Stimulated activated CD8-positive, alpha-beta memory T cell treated with anti-CD3 and anti-CD28 coated beads, Interleukin-12 subunit alpha, Interleukin-12 subunit beta, amount 100 ng/mL, for 1 hour (primary cell): ENCODE results near the gene AOC3.
"Not testable (repeated sequence)": the region's sequence is repeated elsewhere in the genome, so short reads cannot be mapped to it uniquely, and the experiment has no call there.

Experiments used
- DNase-seq: peaks from one replicate; pipeline ENCODE4 v3.0.0-alpha.2; 2020; ENCODE audit warnings: low read depth

Gene AOC3

DNA sequence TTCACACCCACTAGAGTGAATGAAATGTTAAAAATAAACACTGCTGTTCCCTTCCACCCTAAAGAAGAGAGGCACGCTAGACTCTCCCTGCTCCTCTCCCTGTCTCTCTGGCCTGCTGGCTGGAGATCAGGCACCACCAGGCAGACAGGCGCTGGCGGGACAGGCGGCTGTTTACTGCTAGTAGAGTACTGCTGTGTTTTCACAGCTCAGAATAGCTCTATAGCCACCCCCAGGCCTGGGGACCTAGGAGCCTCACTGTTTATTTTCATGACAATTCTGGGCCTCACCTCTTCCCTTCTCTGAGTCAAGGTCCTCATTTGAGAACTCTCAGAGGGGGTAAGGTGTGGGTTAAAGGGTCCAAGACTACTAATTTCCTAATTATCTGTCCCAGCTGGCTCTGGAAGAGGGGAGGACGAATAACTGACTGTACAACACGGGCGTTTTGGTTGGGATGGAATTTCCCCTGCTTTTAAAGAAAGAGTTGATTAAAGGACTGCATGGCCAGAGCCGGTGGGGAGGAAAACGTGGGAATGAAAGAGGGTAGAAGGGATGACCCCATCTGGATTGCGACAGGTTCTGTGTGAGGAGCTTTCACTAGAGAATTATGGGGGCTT lies 40.6 kb downstream of the AOC3 start:
- no peak for DNase-seq

DNA sequence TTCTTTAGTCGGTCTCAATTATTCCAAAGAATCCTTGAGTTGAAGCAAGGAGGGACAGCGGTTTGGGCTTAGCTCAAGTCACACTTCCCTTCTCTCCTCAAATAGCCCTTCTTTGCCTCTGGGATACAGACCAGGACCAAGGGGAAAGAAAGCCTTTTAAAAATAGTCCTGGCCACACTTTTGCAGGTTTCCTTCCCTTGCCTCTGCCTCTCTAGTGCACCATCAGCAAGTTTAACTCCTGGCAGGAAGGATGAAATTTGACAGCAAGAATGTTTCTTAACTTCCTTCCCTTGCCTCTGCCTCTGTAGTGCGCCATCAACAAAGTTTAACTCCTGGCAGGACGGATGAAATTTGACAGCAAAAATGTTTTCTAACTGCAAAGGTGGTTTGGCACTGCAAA lies 42.4 kb downstream of the AOC3 start:
- DNase-seq, result no peak

DNA sequence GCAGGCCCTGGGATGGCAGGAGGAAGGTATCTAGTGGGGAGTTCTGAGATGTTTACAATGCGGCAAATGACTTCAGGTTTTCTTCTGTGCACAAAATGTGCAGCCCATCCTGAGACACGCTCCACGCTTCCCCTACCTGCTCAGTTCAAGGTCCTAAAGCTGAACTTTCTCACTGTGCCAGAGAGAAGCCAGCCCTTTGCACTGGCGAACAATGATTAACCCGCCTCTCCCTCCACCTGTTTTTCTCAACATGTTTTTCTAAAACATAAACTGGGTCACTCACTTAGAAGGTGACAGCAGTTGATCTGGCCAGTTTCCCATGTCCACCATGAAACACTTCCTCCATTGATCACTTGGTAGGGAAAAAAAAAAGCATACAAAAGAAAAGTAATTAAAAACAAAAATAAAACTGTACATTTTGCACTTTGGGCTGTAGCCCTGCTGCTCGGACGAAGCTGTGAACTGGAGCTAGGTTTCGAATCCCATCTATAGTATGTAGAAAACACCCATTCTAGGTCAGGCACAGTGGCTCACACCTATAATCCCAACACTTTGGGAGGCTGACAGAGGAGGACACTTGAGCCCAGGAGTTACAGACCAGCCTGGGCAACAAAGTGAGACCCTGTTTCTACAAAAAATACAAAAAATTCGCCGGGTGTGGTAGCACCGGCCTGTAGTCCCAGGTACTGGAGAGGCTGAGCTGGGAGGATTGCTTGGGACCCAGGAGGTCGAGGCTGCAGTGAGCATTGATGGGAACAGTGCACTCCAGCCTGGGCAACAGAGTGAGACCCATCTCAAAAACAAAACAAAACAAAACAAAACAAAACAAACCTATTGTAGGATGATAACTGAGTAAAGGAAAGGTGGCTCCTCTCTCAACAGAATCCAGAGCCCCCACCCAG lies 43.5 kb downstream of the AOC3 start:
- no peak for DNase-seq

DNA sequence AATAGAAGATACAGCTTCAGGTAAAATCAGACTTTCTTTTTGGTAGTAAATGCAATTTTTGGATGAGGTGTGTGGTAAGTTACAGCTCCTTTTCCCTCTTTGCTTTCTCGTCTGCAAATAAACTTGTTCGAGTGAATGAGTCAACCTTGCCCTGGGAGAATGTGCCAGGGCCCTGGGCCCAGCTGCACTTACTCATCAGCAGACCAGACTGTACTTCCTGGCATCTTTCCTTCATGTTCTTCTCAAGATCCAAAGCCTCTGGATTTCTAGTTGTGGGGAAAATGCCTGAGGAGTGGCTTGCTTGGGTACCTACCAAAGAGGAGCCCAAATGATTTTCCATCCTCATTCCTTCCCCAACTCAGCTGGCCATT lies 44.2 kb downstream of the AOC3 start:
- DNase-seq, result no peak

DNA sequence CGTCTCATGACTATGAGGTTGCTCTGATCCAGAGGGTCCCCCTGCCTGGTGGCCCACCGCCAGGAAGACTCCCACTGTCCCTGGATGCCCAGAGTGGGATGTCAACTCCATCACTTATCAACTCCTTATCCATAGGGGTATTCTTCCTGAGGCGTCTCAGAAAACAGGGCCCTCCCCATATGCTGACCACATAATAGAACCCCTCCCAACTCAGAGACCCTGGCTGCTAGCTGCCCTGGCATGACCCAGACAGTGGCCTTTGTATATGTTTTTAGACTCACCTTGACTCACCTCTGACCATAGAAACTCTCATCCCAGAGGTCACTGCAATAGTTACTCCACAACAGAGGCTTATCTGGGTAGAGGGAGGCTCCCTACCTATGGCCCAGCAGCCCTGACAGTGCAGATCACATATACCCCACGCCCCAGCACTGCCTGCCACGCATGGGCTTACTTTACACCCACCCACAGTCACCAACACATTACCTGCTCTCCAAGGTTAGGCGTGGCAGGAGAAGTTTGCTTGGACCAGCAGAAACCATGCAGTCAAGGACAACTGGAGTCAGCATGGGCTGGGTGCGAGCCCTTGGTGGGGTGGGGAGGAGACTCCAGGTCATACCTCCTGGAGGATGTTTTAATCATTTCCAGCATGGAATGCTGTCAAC lies 47.3 kb downstream of the AOC3 start:
- no peak for DNase-seq

DNA sequence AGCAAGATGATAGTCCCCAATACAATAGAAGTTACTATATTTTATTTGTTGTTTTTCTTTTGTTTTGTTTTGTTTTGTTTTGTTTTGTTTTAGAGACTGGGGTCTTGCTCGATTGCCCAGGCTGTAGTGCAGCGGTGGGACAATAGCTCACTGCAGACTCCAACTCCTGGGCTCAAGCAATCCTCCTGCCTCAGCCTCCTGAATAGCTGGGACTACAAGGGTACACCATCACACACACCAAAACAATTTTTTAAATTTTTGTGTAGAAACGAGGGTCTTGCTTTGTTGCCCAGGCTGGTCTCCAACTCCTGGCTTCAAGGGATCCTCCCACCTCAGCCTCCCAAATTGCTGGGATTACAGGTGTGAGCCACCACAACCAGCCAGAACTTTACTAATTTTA lies 49.0 kb downstream of the AOC3 start:
- DNase-seq, result not testable (repeated sequence)

DNA sequence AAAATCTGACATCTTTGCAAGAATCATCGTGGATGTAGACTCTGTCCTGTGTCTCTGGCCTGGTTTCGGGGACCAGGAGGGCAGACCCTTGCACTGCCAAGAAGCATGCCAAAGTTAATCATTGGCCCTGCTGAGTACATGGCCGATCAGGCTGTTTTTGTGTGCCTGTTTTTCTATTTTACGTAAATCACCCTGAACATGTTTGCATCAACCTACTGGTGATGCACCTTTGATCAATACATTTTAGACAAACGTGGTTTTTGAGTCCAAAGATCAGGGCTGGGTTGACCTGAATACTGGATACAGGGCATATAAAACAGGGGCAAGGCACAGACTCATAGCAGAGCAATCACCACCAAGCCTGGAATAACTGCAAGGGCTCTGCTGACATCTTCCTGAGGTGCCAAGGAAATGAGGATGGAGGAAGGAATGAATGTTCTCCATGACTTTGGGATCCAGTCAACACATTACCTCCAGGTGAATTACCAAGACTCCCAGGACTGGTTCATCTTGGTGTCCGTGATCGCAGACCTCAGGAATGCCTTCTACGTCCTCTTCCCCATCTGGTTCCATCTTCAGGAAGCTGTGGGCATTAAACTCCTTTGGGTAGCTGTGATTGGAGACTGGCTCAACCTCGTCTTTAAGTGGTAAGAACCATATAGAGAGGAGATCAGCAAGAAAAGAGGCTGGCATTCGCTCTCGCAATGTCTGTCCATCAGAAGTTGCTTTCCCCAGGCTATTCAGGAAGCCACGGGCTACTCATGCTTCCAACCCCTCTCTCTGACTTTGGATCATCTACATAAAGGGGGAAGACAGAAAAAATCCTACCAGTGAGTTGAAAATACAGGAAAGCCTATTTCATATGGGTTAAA lies 49.7 kb downstream of the AOC3 start, which contains the start of gene G6PC1:
TSS of gene G6PC1 (plus strand) at position 340 of the 872 bp plus-strand sequence. CDS start at position 418, 78 bp downstream.
- no peak for DNase-seq

DNA sequence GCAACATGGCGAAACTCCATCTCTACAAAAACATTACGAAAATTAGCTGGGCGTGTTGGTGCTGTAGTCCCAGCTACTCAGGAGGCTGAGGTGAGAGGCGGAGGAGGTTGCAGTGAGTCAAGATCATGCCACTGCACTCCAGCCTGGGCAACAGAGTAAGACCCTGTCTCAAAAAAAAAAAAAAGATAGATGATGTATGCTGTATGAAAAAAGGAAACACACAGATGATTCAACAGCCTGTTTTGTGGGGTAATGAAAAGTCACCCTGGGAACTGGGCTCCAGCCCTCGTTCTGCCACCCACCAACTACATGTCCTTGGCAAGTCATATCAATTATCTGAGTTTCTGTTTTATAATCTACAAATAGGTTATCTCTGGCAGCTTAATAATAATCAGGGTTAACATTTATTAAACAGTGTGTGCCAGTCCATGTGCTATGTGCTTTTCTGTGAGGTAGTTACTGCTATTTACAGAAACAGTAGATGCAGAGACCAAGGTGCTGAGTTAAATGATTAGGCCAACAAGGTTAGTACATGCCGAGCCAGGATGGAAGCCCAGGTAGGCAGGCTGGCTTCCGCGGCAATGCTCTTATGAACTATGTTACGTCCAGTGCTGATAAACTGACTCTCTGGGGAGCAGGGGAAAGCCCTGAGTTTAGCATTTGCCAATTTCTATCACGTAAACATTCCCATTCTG lies 50.7 kb downstream of the AOC3 start:
- DNase-seq, result no peak

DNA sequence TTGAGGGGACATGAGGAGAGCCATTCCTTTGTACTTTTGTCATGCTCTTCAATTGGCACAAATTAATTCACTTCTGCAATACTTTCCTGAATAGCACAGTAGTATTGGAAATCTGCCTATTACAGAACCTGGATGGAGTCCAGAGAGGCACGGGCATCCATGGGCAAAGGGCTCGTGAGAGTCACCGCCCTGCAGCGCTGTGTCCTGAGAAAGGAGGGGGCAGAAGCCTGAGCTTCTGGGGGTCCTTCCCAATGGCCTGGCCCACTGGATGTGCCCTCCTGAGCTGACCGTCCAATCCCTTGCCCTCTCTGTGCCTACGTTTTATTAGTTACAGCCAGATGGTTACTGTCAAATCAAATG lies 53.1 kb downstream of the AOC3 start:
- DNase-seq, result no peak

DNA sequence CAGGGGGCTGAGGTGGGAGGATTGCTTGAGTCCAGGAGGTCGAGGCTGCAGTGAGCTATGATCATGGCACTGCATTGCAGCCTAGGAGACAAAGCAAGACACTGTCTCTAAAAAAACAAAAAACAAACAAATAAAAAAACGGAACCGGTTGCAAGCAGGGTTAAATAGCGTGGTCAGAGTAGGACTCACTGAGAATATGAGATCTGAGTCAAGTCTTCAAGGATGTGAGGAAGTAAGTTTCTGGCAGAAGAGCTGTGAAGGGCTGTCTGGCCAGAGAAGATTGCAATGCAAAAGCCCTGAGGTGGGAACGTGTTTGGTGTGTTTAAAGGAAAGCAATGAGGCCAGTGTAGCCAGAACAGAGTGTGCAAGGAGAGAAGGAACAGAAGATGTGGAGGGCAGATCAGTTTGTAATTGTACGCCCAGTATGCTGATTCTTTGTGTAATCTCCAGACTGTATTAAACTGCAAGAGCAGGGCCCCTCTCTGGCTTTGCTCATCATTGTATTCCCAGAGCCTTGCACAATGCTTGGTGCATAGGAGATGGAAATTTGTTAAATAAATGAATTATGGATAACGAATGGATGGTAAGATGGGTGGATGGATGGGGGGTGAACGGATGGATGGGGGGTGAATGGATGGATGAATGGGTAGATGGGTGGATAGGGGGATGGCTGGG lies 55.9 kb downstream of the AOC3 start:
- no peak for DNase-seq
